Measurements from ENCODE around the gene HMCES. TPM values are rescaled to one million over a fixed set of nuclear protein-coding genes. Genes with fewer than 3 reads are reported as not detected.
A peak's percentile ranks its signal among the peaks of the same experiment; 100 is the strongest.
"Not testable (repeated sequence)": the region's sequence is repeated elsewhere in the genome, so short reads cannot be mapped to it uniquely, and the experiment has no call there.

Gene HMCES
- total RNA-seq, 2 donors from 2014 or later, result 10.1 to 14.5 TPM

GRCh38 chr3:129245641-129246306, 32.9 kb upstream of the HMCES start:
- intact Hi-C loops (cut with DNase I), result loop anchor here (5.0 kb wide), 1 partner anchor 278 kb away; no protein-coding TSS in a partner anchor
- not testable (repeated sequence) for H3K36me3 ChIP-seq (replicated peaks in 1 of 2; ENCODE audit: insufficient read depth in 1 of 2, low read depth in 2 of 2); H3K9me3 ChIP-seq; H3K4me3 ChIP-seq; H3K27me3 ChIP-seq
- Histone ChIP-seq H3K4me1 (peaks cover 27% of the 10 kb centered on the region), H3K27ac (peak overlapping the region in 3 of 4 donors; percentile 20 to 51 (median 26))
- DNase-seq, result peak; percentile 76 to 92 (median 84)
- peak; percentile 70 for ATAC-seq
- peak in 1 of 3 donors; percentile 17 for TF ChIP-seq POLR2A (IDR thresholded peaks at IDR 0.05)
- TF ChIP-seq, protein P1, sequence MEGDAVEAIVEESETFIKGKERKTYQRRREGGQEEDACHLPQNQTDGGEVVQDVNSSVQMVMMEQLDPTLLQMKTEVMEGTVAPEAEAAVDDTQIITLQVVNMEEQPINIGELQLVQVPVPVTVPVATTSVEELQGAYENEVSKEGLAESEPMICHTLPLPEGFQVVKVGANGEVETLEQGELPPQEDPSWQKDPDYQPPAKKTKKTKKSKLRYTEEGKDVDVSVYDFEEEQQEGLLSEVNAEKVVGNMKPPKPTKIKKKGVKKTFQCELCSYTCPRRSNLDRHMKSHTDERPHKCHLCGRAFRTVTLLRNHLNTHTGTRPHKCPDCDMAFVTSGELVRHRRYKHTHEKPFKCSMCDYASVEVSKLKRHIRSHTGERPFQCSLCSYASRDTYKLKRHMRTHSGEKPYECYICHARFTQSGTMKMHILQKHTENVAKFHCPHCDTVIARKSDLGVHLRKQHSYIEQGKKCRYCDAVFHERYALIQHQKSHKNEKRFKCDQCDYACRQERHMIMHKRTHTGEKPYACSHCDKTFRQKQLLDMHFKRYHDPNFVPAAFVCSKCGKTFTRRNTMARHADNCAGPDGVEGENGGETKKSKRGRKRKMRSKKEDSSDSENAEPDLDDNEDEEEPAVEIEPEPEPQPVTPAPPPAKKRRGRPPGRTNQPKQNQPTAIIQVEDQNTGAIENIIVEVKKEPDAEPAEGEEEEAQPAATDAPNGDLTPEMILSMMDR (IDR thresholded peaks at IDR 0.05), result peak; percentile 83 to 99 (median 96)
- 17 to 18% methylated on average over 11 of the region's 11 CpGs for WGBS, 2 donors

- TF ChIP-seq POLR2A (IDR thresholded peaks at IDR 0.05), result no peak
- TF ChIP-seq, protein P1 (IDR thresholded peaks at IDR 0.05), result no peak
- H3K27me3 ChIP-seq, result no peaks in the 10 kb centered on the region
- H3K36me3 ChIP-seq (replicated peaks in 1 of 2; ENCODE audit: insufficient read depth in 1 of 2, low read depth in 2 of 2), result no peaks in the 10 kb centered on the region
- H3K4me3 ChIP-seq, result no peak overlapping the region
- DNase-seq (no peak), ATAC-seq (no peak)
- intact Hi-C loops (cut with DNase I), result loop anchor here (5.0 kb wide), 1 partner anchor 279 kb away; no protein-coding TSS in a partner anchor
- H3K27ac ChIP-seq, result no peak overlapping the region
- no peaks in the 10 kb centered on the region for H3K9me3 ChIP-seq
- H3K4me1 ChIP-seq, result peaks cover 33% of the 10 kb centered on the region
Observed at GRCh38 chr3:129246636-129247035, 32.0 kb upstream of the HMCES start.

DNA sequence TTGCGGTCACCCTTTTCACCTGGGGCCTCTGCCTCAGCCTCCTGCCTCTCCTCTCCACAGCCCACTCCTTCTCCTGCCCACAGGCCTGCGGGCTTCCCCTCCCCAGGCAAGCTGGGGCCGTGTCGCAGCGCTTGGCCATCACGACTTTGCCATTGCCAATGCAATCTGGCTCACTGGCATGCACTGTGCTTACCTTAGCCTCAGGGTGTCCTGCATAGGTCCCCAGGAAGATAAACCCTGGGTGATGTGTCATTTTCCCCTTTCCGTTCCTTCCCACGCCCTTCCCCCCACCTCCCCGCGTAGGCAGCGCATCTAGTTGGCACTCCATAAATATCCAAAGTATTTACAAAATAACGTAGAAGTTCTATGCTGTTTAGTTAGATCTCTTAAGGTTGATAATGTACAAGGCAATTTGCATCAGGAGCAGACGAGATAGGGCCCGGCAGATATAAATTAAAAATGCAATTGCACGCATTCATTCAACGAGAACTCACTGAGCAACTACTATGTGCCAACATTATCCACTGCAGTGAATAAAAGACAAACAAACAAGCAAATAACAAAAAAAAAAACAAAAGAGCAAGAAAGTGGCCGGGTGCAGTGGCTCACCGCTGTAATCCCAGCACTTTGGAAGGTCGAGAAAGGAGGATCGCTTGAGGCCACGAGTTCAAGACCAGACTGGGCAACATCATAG, 30.2 kb upstream of the HMCES start:
- Histone ChIP-seq H3K27me3 (no peaks in the 10 kb centered on the region), H3K4me3 (peak overlapping the region; percentile 97 to 99), H3K9me3 (no peaks in the 10 kb centered on the region), H3K36me3 (replicated peaks in 1 of 2; ENCODE audit: insufficient read depth in 1 of 2, low read depth in 2 of 2) (peaks cover 0 to 4% of the 10 kb centered on the region in 2 donors), H3K4me1 (peaks cover 39% of the 10 kb centered on the region), H3K27ac (peak overlapping the region in 3 of 4 donors; percentile 81 to 95 (median 93))
- TF ChIP-seq POLR2A (IDR thresholded peaks at IDR 0.05), result no peak
- TF ChIP-seq, protein P1 (IDR thresholded peaks at IDR 0.05), result no peak
- 20 to 24% methylated on average over 21 of the region's 21 CpGs for WGBS, 2 donors
- ATAC-seq (no peak), DNase-seq (peak in 3 of 4 donors; percentile 22 to 33 (median 32))
- intact Hi-C loops (cut with DNase I), result loop anchor here (5.0 kb wide), 1 partner anchor 281 kb away; no protein-coding TSS in a partner anchor

GRCh38 chr3:129249284-129250065, 29.2 kb upstream of the HMCES start, which contains the start of gene COPG1:
Gene COPG1, plus strand, starts transcription at chr3:129249606. Its CDS starts 104 bp downstream, at chr3:129249710.
- H3K27ac ChIP-seq, result peak within 1 kb of the TSS; percentile 81 to 95 (median 90)
- DNase-seq (peak; percentile 89 to 91 (median 90)), ATAC-seq (peak; percentile 92)
- H3K27me3 ChIP-seq, result no peaks in the 10 kb centered on the region
- 1% methylated on average over 16 to 48 of the region's 48 CpGs for WGBS, 2 donors
- peak within 1 kb of the TSS; percentile 97 to 99 for H3K4me3 ChIP-seq
- peaks cover 4 to 5% of the 10 kb centered on the region in 2 donors for H3K36me3 ChIP-seq (replicated peaks in 1 of 2; ENCODE audit: insufficient read depth in 1 of 2, low read depth in 2 of 2)
- H3K9me3 ChIP-seq, result no peaks in the 10 kb centered on the region
- H3K4me1 ChIP-seq, result peaks cover 39% of the 10 kb centered on the region
- TF ChIP-seq, protein P1 (IDR thresholded peaks at IDR 0.05), result peak in 2 of 7 experiments; percentile 0 to 8
- TF ChIP-seq POLR2A (IDR thresholded peaks at IDR 0.05), result peak; percentile 88 to 97 (median 97)
- intact Hi-C loops (cut with DNase I), result loop anchor here (5.0 kb wide), 2 partner anchors 92 to 282 kb away; no protein-coding TSS in a partner anchor
